Neutrophil (primary cell): ENCODE results near the gene SH3BGRL2.

Experiments
- H3K27ac ChIP-seq: fragments of 200-600 bp; sonication (generic); 2 replicates; pipeline ENCODE4 v1.5.1; 2016; ENCODE audit warnings: mild to moderate bottlenecking, moderate library complexity
- H3K27me3 ChIP-seq: fragments of 200-600 bp; sonication (generic); 2 replicates; pipeline ENCODE4 v1.6.0; 2016; ENCODE audit warnings: mild to moderate bottlenecking
- H3K36me3 ChIP-seq: fragments of 200-600 bp; sonication (generic); 2 replicates; pipeline ENCODE4 v1.5.1; 2017
- H3K4me1 ChIP-seq, 2 experiments: fragments of 200-600 bp in 1 of 2; sonication (generic) in 1 of 2; 1 replicate in 1 of 2; 2 replicates in 1 of 2; pipeline versions ENCODE4 v1.5.1 to v1.6.1; 2013 to 2016; ENCODE audit warnings: low read depth in 1 of 2, low read length in 1 of 2, mild to moderate bottlenecking in 1 of 2, moderate library complexity in 1 of 2; ENCODE audit not compliant: control insufficient read depth in 1 of 2, insufficient read depth in 1 of 2
- H3K4me3 ChIP-seq, 2 experiments: fragments of 200-600 bp in 1 of 2; sonication (generic) in 1 of 2; 1 replicate in 1 of 2; 2 replicates in 1 of 2; pipeline ENCODE4 v1.5.1; 2013 to 2016; ENCODE audit warnings: low read depth in 1 of 2, low read length in 1 of 2, mild to moderate bottlenecking in 1 of 2, moderate library complexity in 1 of 2
- H3K9me3 ChIP-seq: fragments of 200-600 bp; sonication (generic); 2 replicates; pipeline ENCODE4 v1.5.1; 2016
- CTCF ChIP-seq: fragments of 200-600 bp; sonication (generic); IDR thresholded peaks from 2 replicates; pipeline ENCODE4 v1.5.1; 2016; ENCODE audit warnings: antibody characterized with exemption

SH3BGRL2 gene

GRCh38 chr6:79750806-79751205, 119.7 kb downstream of the SH3BGRL2 start:
- Histone ChIP-seq H3K36me3 (no peaks in the 10 kb centered on the region), H3K27me3 (no peaks in the 10 kb centered on the region), H3K4me3 (no peak overlapping the region), H3K9me3 (no peaks in the 10 kb centered on the region), H3K4me1 (no peaks in the 10 kb centered on the region), H3K27ac (no peak overlapping the region)
- TF ChIP-seq CTCF: no peak
